ENCODE measurements around the gene ADAMTS2. TPM values are rescaled to one million over a fixed set of nuclear protein-coding genes. Genes with fewer than 3 reads are reported as not detected.

Gene ADAMTS2
- total and polyA plus RNA-seq, 2 experiments from 2014 or later: 62.0 to 132 TPM

DNA sequence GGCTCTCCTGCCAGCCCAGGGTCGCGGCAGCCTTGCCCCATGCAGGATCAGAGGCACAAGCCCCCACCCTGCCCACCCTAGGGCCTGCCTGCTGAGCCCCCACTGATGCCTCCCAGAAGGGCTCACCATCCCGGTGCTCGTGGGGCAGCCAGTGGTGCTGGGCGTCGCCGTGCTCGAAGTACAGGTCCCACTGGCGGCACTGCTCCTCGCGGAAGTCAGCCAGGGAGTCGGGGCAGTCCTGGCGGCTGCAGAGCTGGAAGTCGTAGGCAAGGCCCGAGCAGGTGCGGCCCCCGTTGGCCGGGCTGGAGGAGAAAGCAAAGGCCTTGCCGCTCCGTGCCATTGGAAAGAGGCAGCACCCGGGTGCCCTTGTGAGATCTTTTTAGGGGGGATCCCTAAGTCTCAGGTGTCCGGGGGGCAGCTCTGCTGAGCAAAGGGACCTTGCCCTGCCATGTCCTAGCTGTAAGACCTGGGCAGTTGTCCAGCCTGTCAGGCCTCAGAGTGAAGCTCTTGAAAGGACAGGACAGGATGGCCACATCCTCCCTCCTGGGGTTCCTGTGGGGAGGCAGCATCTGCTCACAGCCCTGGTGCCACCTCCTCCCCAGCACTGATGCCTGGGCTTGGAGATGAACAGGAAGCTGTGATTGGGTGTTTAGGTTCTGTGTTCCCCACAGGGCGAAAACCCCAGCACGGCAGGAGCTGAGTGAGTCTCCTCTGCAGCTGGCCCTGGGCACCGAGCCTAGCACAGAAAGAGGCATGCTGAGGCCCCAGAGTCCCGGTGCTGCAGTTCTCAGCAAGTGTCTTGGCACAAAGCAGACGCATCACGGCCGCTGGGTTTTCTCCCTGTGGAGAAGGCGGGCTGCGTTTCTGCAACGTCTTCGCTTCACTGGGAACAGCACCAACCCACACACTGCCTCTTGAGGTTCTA, 207.4 kb downstream of the ADAMTS2 start:
- Histone ChIP-seq H3K9ac (no peak overlapping the region), H3K9me3 (ENCODE audit: low read depth) (no peaks in the 10 kb centered on the region), H3K27me3 (replicated peaks; ENCODE audit: insufficient read depth) (no peaks in the 10 kb centered on the region), H4K20me1 (ENCODE audit: insufficient read depth) (no peaks in the 10 kb centered on the region), H3F3A (ENCODE audit: insufficient read depth) (0 out of 2 replicates have a peak, but pooled peaks cover under 1% of the 10 kb centered on the region), H3K36me3 (ENCODE audit: low read depth) (no peaks in the 10 kb centered on the region), H2AFZ (no peak overlapping the region), H3K27ac (no peak overlapping the region), H3K9me2 (ENCODE audit: insufficient read depth) (no peaks in the 10 kb centered on the region), H3K4me1 (ENCODE audit: insufficient read depth) (peaks cover 5% of the 10 kb centered on the region), H3K79me2 (ENCODE audit: insufficient read depth) (no peaks in the 10 kb centered on the region), H3K4me3 (no peak overlapping the region), H3K4me2 (ENCODE audit: unreplicated experiment) (no peak overlapping the region)
- no peak for DNase-seq
- 87 to 93% methylated on average over 31 to 33 of the region's 33 CpGs for WGBS, 2 experiments (ENCODE audit: low coverage in 1 of 2, low lambda C conversion rate in 2 of 2, missing lambda C conversion rate in 2 of 2)
- in situ Hi-C loops (cut with MboI): no loop called here
- TF ChIP-seq EZH2phosphoT487 (IDR thresholded peaks at IDR 0.05; ENCODE audit: insufficient read depth, low read depth): no peak
- no peak for TF ChIP-seq EZH2 (IDR thresholded peaks at IDR 0.05; ENCODE audit: insufficient read depth, poor library complexity, severe bottlenecking)

DNA sequence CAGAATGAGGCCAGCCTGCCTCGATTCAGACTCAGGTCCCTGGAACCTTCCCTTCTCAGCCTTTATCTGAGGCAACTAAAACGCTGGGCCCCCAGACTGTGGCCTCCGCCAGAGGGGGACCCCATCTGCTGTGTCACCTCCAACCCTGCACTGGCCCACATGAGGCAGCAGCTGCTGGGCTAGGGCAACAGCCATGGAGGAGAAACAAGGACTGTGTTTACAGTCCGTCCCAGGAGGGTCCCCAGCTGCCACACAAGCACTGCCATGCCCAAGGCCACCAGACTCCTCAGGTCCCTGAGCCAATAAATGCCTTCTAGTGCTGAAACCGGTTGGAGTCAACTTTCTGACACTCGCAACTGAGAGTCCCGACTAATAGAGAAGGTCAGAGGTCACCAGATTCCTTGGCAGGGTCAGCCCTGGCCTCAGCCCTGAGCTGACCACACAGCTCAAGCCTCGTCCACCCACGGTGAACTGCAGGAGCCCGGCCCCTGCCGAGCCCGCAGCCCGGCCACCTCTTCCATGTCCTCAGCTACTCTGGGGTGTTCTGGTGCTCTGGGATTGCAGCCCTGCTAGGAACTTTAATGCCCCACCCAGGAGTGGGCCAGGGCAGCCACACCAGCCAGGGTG, 208.1 kb downstream of the ADAMTS2 start:
- H3K9me3 ChIP-seq (ENCODE audit: low read depth): no peaks in the 10 kb centered on the region
- in situ Hi-C loops (cut with MboI): no loop called here
- 78 to 83% methylated on average over 13 of the region's 13 CpGs for WGBS, 2 experiments (ENCODE audit: low coverage in 1 of 2, low lambda C conversion rate in 2 of 2, missing lambda C conversion rate in 2 of 2)

DNA sequence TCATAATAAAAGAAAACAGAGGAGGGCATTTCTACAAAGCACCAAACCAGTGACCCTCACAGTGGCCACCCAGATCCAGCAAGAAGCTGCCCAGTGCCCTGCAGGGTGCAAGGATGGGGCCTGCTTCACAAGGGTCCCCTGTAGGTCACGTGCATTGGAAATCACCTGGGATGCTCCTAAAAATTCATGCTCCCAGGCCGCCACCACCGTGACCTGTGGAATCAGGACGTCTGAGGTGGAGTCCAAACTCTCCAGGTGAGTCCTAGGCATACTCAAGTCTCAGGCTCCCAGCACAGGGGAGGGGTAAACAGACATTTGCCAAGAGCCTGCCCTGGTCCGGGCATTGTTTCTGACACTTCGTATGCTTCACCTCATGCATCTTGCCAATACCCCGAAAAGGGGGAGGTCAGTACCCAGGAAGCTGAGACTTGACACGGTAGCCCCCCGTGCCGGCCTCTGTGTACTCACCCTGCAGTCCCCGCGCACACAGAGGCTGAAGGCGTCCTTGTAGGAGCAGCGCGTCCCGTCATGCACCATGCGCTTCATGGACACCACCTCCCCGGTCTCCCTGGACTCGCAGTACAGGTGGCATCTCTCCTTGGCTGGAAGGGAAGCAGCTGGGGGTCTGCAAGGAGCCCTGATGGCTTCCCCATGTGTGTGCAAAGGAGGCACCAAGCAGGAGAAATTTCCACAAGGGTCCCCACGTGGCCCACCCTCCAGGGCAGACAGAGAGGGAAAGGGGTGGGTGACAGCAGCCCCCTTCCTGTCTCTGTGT, 209.6 kb downstream of the ADAMTS2 start:
- DNase-seq: no peak
- H3K27me3 ChIP-seq (replicated peaks; ENCODE audit: insufficient read depth): no peaks in the 10 kb centered on the region
- H3K36me3 ChIP-seq (ENCODE audit: low read depth): no peaks in the 10 kb centered on the region; the same call in 1 of the 2 replicates
- 88% methylated on average over 19 to 20 of the region's 20 CpGs for WGBS, 2 experiments (ENCODE audit: low coverage in 1 of 2, low lambda C conversion rate in 2 of 2, missing lambda C conversion rate in 2 of 2)
- no peaks in the 10 kb centered on the region for H3K4me1 ChIP-seq (ENCODE audit: insufficient read depth)
- H3K27ac ChIP-seq: no peak overlapping the region
- H3F3A ChIP-seq (ENCODE audit: insufficient read depth): no peaks in the 10 kb centered on the region
- no peak overlapping the region for H3K4me2 ChIP-seq (ENCODE audit: unreplicated experiment)
- no peaks in the 10 kb centered on the region for H3K9me3 ChIP-seq (ENCODE audit: low read depth)
- H3K79me2 ChIP-seq (ENCODE audit: insufficient read depth): no peaks in the 10 kb centered on the region
- TF ChIP-seq EZH2phosphoT487 (IDR thresholded peaks at IDR 0.05; ENCODE audit: insufficient read depth, low read depth): no peak
- TF ChIP-seq EZH2 (IDR thresholded peaks at IDR 0.05; ENCODE audit: insufficient read depth, poor library complexity, severe bottlenecking): no peak
- in situ Hi-C loops (cut with MboI): no loop called here
- no peaks in the 10 kb centered on the region for H4K20me1 ChIP-seq (ENCODE audit: insufficient read depth)
- H3K9me2 ChIP-seq (ENCODE audit: insufficient read depth): no peaks in the 10 kb centered on the region
- no peak overlapping the region for H2AFZ ChIP-seq
- H3K4me3 ChIP-seq: no peak overlapping the region
- H3K9ac ChIP-seq: no peak overlapping the region

More for the DNA sequence above, 208.1 kb downstream of the ADAMTS2 start:
- Histone ChIP-seq H3K9ac (no peak overlapping the region), H4K20me1 (ENCODE audit: insufficient read depth) (no peaks in the 10 kb centered on the region), H3K4me1 (ENCODE audit: insufficient read depth) (no peaks in the 10 kb centered on the region), H3K4me2 (ENCODE audit: unreplicated experiment) (no peak overlapping the region), H3K79me2 (ENCODE audit: insufficient read depth) (no peaks in the 10 kb centered on the region), H3K36me3 (ENCODE audit: low read depth) (no peaks in the 10 kb centered on the region), H3F3A (ENCODE audit: insufficient read depth) (no peaks in the 10 kb centered on the region), H2AFZ (no peak overlapping the region), H3K27me3 (replicated peaks; ENCODE audit: insufficient read depth) (no peaks in the 10 kb centered on the region), H3K27ac (no peak overlapping the region), H3K9me2 (ENCODE audit: insufficient read depth) (no peaks in the 10 kb centered on the region), H3K4me3 (no peak overlapping the region)
- DNase-seq: no peak
- no peak for TF ChIP-seq EZH2 (IDR thresholded peaks at IDR 0.05; ENCODE audit: insufficient read depth, poor library complexity, severe bottlenecking)
- no peak for TF ChIP-seq EZH2phosphoT487 (IDR thresholded peaks at IDR 0.05; ENCODE audit: insufficient read depth, low read depth)

- no peak for DNase-seq
- in situ Hi-C loops (cut with MboI): no loop called here
- no peak for TF ChIP-seq EZH2 (IDR thresholded peaks at IDR 0.05; ENCODE audit: insufficient read depth, poor library complexity, severe bottlenecking)
- no peak for TF ChIP-seq EZH2phosphoT487 (IDR thresholded peaks at IDR 0.05; ENCODE audit: insufficient read depth, low read depth)
These were observed 210.3 kb downstream of the ADAMTS2 start for GRCh38 chr5:179135006-179135405.

More at GRCh38 chr5:179135006-179135405, 210.3 kb downstream of the ADAMTS2 start:
- Histone ChIP-seq H3K27ac (no peak overlapping the region), H3K4me3 (no peak overlapping the region), H3K36me3 (ENCODE audit: low read depth) (no peaks in the 10 kb centered on the region; the same call in 1 of the 2 replicates), H3K79me2 (ENCODE audit: insufficient read depth) (no peaks in the 10 kb centered on the region), H3K9ac (no peak overlapping the region), H3K4me2 (ENCODE audit: unreplicated experiment) (no peak overlapping the region), H3K9me3 (ENCODE audit: low read depth) (no peaks in the 10 kb centered on the region), H3F3A (ENCODE audit: insufficient read depth) (no peaks in the 10 kb centered on the region), H3K27me3 (replicated peaks; ENCODE audit: insufficient read depth) (no peaks in the 10 kb centered on the region), H4K20me1 (ENCODE audit: insufficient read depth) (no peaks in the 10 kb centered on the region), H2AFZ (no peak overlapping the region), H3K4me1 (ENCODE audit: insufficient read depth) (no peaks in the 10 kb centered on the region), H3K9me2 (ENCODE audit: insufficient read depth) (no peaks in the 10 kb centered on the region)
- 86 to 90% methylated on average over 12 to 19 of the region's 19 CpGs for WGBS, 2 experiments (ENCODE audit: low coverage in 1 of 2, low lambda C conversion rate in 2 of 2, missing lambda C conversion rate in 2 of 2)
